22Rv1 (cell line): ENCODE data around the gene SCART1.

Source experiments
- H3K27ac ChIP-seq: fragments of 450-650 bp; 2 replicates; pipeline ENCODE4 v1.5.1; 2017
- ZFX ChIP-seq: fragments of 450-650 bp; IDR thresholded peaks from 2 replicates; pipeline ENCODE4 v1.6.1; 2017; ENCODE audit warnings: antibody characterized with exemption, borderline replicate concordance
- TF ChIP-seq, protein P1 (sequence below): fragments of 450-650 bp; IDR thresholded peaks from 2 replicates; pipeline ENCODE4 v1.5.1; 2017; ENCODE audit warnings: mild to moderate bottlenecking

The SCART1 gene

DNA sequence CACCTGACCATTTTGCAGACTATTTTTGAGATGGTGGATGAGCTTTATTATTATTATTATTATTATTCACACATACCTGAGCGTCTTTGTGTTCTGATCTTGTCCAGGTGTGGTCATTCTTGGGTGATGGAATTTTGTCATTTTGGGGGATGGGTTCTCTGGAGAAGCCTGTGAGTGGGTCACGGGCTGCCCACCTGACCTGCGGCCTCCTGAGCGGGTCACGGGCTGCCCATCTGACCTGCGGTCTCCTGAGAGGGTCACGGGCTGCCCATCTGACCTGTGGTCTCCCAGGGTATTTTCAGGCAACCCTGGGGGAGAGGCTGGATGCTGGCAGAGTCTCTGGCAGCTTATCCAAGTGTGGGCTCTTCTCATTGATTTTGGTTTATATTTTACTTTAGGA lies 7.3 kb downstream of the SCART1 start:
- H3K27ac ChIP-seq, result no peak overlapping the region
- TF ChIP-seq, protein P1, sequence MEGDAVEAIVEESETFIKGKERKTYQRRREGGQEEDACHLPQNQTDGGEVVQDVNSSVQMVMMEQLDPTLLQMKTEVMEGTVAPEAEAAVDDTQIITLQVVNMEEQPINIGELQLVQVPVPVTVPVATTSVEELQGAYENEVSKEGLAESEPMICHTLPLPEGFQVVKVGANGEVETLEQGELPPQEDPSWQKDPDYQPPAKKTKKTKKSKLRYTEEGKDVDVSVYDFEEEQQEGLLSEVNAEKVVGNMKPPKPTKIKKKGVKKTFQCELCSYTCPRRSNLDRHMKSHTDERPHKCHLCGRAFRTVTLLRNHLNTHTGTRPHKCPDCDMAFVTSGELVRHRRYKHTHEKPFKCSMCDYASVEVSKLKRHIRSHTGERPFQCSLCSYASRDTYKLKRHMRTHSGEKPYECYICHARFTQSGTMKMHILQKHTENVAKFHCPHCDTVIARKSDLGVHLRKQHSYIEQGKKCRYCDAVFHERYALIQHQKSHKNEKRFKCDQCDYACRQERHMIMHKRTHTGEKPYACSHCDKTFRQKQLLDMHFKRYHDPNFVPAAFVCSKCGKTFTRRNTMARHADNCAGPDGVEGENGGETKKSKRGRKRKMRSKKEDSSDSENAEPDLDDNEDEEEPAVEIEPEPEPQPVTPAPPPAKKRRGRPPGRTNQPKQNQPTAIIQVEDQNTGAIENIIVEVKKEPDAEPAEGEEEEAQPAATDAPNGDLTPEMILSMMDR, result no peak

- no peak overlapping the region for H3K27ac ChIP-seq
These were observed 8.1 kb downstream of the SCART1 start for GRCh38 chr10:133461841-133462240.

GRCh38 chr10:133462512-133463305 lies 9.0 kb downstream of the SCART1 start:
- TF ChIP-seq, protein P1, result no peak
- TF ChIP-seq ZFX, result no peak

More at GRCh38 chr10:133461841-133462240, 8.1 kb downstream of the SCART1 start:
- TF ChIP-seq ZFX, result no peak
- TF ChIP-seq, protein P1, result no peak

DNA sequence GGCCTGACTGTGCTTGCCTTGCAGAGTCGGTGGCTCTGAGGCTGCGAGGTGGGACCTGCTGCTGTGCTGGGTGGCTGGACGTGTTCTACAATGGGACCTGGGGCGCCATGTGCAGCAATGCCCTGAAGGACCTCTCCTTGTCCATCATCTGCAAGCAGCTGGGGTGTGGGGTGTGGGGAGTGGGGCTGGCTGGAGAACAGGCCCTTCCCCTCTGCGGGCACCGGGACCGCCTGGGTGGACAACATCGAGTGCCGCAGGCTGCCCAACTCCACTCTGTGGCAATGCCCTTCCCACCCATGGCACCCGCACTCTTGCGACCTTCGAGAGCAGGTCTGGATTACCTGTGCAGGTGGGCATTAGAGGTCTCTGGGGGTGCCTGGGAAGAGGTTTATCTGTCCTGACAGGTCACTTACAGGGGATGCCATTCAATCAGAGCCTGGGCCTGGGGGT lies 10.9 kb downstream of the SCART1 start:
- no peak overlapping the region for H3K27ac ChIP-seq
- TF ChIP-seq, protein P1, result no peak
- no peak for TF ChIP-seq ZFX

More at GRCh38 chr10:133462512-133463305, 9.0 kb downstream of the SCART1 start:
- H3K27ac ChIP-seq, result no peak overlapping the region

DNA sequence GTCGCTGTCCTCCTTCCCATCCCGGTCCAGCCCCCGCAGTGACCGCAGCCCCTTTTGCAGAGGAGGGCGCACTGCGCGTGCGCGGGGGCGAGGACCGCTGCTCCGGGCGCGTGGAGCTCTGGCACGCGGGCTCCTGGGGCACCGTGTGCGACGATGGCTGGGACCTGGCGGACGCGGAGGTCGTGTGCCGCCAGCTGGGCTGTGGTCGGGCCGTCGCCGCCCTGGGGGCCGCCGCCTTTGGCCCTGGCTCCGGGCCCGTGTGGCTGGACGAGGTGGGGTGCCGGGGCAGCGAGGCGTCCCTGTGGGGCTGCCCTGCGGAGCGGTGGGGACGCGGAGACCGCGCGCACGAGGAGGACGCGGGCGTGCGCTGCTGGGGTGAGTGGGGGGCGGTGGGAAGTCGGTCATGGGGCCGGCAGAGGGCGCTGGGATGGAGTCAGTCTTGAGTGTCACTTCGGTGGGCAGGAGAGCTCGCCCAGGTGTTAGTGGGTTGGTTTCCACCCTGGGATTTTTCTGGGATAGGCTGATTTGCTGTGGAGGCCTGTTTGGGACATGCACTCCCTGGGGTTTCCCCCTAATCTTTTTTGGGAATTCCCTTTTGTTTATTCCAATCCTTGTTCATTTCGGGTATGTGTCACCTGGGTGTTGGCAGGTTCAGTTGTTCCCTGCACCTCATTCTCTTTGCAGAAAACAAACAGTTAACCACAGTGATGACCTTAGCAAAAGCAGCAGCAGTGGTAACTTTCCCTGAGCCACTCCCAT lies 11.6 kb downstream of the SCART1 start:
- no peak overlapping the region for H3K27ac ChIP-seq
- no peak for TF ChIP-seq ZFX
- TF ChIP-seq, protein P1, result no peak

DNA sequence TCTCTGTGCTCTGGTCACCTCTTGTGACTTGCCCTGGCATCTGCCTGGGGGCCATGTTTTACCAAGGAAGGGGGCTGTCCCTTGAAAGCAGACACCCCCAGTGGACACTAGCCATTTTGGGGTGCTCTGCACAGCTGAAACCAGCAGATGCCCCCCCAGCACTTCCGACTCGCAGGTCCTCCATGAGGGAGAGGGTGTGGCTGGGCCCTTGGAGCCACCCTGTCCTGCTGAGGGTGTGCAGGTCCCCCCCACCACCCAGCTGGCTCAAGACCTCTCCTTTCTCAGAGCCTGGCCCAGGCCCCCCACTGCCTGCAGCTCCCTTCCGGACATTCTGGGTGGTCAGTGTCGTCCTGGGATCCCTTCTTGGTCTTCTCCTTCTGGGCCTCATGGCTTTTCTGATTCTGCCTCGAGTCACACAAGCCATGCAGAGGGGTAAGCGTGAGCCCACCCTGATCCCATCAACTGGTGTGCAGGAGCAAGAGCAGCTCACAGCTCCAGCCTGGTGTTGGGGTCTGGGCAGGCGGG lies 12.3 kb downstream of the SCART1 start:
- H3K27ac ChIP-seq, result no peak overlapping the region
- TF ChIP-seq ZFX, result no peak
- TF ChIP-seq, protein P1, result no peak
